DOHH2 (cell line): ENCODE results near the gene ITLN2.
A peak's percentile ranks its signal among the peaks of the same experiment; 100 is the strongest.

ENCODE experiments used
- H3F3A ChIP-seq: fragments of 200-600 bp; sonication (generic), shearing (Covaris generic); 2 replicates; pipeline ENCODE4 v1.6.0; 2016; ENCODE audit warnings: antibody characterized with exemption, mild to moderate bottlenecking; ENCODE audit not compliant: control insufficient read depth, insufficient read depth
- H3K27ac ChIP-seq: fragments of 200-600 bp; sonication (generic); 2 replicates; pipeline ENCODE4 v1.5.1; 2014; ENCODE audit warnings: low read depth, mild to moderate bottlenecking, low read length, moderate library complexity
- H3K27me3 ChIP-seq: fragments of 200-600 bp; sonication (generic); 2 replicates; pipeline ENCODE4 v1.6.1; 2014; ENCODE audit warnings: mild to moderate bottlenecking, low read length, mixed read lengths; ENCODE audit not compliant: control insufficient read depth
- H3K36me3 ChIP-seq: fragments of 200-600 bp; sonication (generic); 2 replicates; pipeline ENCODE4 v1.6.1; 2014; ENCODE audit warnings: mild to moderate bottlenecking, low read length, moderate library complexity, mixed read lengths; ENCODE audit not compliant: control insufficient read depth
- H3K4me1 ChIP-seq: fragments of 200-600 bp; sonication (generic); 2 replicates; pipeline ENCODE4 v1.6.1; 2014; ENCODE audit warnings: mild to moderate bottlenecking, low read length, mixed read lengths; ENCODE audit not compliant: control insufficient read depth
- H3K4me2 ChIP-seq: fragments of 200-600 bp; sonication (generic); 2 replicates; pipeline ENCODE4 v1.6.0; 2014; ENCODE audit warnings: mild to moderate bottlenecking, low read length, moderate library complexity
- H3K4me3 ChIP-seq: fragments of 200-600 bp; sonication (generic); 2 replicates; pipeline ENCODE4 v1.5.1; 2014; ENCODE audit warnings: mild to moderate bottlenecking, low read length, mixed read lengths
- H3K79me2 ChIP-seq: fragments of 200-600 bp; sonication (generic); 2 replicates; pipeline ENCODE4 v1.6.1; 2014; ENCODE audit warnings: mild to moderate bottlenecking, low read length, mixed read lengths; ENCODE audit not compliant: control insufficient read depth
- H3K9me2 ChIP-seq: fragments of 200-600 bp; sonication (generic); replicated peaks from 2 replicates; pipeline ENCODE4 v1.6.1; 2014; ENCODE audit warnings: mild to moderate bottlenecking, low read length, mixed read lengths; ENCODE audit not compliant: control insufficient read depth
- H3K9me3 ChIP-seq: fragments of 200-600 bp; sonication (generic); 2 replicates; pipeline ENCODE4 v1.6.1; 2014; ENCODE audit warnings: antibody characterized with exemption, low read length, mixed read lengths; ENCODE audit not compliant: control insufficient read depth, insufficient read depth
- H4K20me1 ChIP-seq: fragments of 200-600 bp; sonication (generic); 2 replicates; pipeline ENCODE4 v1.6.0; 2014; ENCODE audit warnings: low read depth, mild to moderate bottlenecking, antibody characterized with exemption, low read length, moderate library complexity; ENCODE audit not compliant: control insufficient read depth, insufficient read depth
- CTCF ChIP-seq: fragments of 200-600 bp; sonication (generic); IDR thresholded peaks from one replicate; pipeline ENCODE4 v1.5.1; 2014; ENCODE audit warnings: antibody characterized with exemption, mild to moderate bottlenecking, low read depth, low read length; ENCODE audit not compliant: poor library complexity, severe bottlenecking
- EZH2phosphoT487 ChIP-seq: fragments of 200-600 bp; sonication (generic); IDR thresholded peaks from 2 replicates; pipeline ENCODE4 v1.6.1; 2017; ENCODE audit warnings: borderline replicate concordance, mild to moderate bottlenecking, antibody characterized with exemption, low read length, moderate library complexity, mixed read lengths

Gene ITLN2

GRCh38 chr1:160954158-160955104 lies at the start of gene ITLN2:
ITLN2 (minus strand) TSS chr1:160954809; CDS start chr1:160954741, 68 bp downstream.
- Histone ChIP-seq H3F3A (no peaks in the 10 kb centered on the region), H4K20me1 (no peaks in the 10 kb centered on the region), H3K79me2 (no peaks in the 10 kb centered on the region), H3K9me2 (no peaks in the 10 kb centered on the region), H3K27me3 (peaks cover 10% of the 10 kb centered on the region), H3K4me2 (no peak within 1 kb of the TSS), H3K27ac (no peak within 1 kb of the TSS), H3K9me3 (no peaks in the 10 kb centered on the region), H3K4me1 (no peaks in the 10 kb centered on the region), H3K4me3 (no peak within 1 kb of the TSS), H3K36me3 (no peaks in the 10 kb centered on the region)
- TF ChIP-seq EZH2phosphoT487 (no peak), CTCF (peak; percentile 81)

- Histone ChIP-seq H3K4me3 (no peak overlapping the region), H3K4me1 (no peaks in the 10 kb centered on the region), H3K4me2 (no peak overlapping the region), H3F3A (no peaks in the 10 kb centered on the region), H4K20me1 (no peaks in the 10 kb centered on the region; the same call in 1 of the 2 replicates), H3K79me2 (no peaks in the 10 kb centered on the region), H3K36me3 (peaks cover 5% of the 10 kb centered on the region; the same call in 1 of the 2 replicates), H3K27ac (no peak overlapping the region), H3K9me2 (no peaks in the 10 kb centered on the region), H3K27me3 (no peaks in the 10 kb centered on the region), H3K9me3 (no peaks in the 10 kb centered on the region)
- TF ChIP-seq EZH2phosphoT487 (no peak), CTCF (no peak)
These were observed 46.9 kb upstream of the ITLN2 start for GRCh38 chr1:161001525-161001924.

- no peaks in the 10 kb centered on the region for H3K4me1 ChIP-seq
- H3K4me3 ChIP-seq = no peak overlapping the region
- no peak for TF ChIP-seq EZH2phosphoT487
- no peak for TF ChIP-seq CTCF
- no peak overlapping the region for H3K27ac ChIP-seq
- peaks cover 5% of the 10 kb centered on the region; the same call in 1 of the 2 replicates for H3K36me3 ChIP-seq
- no peaks in the 10 kb centered on the region; the same call in 1 of the 2 replicates for H4K20me1 ChIP-seq
- H3K4me2 ChIP-seq = no peak overlapping the region
- H3F3A ChIP-seq = no peaks in the 10 kb centered on the region
- H3K79me2 ChIP-seq = no peaks in the 10 kb centered on the region
- no peaks in the 10 kb centered on the region for H3K9me3 ChIP-seq
- H3K27me3 ChIP-seq = no peaks in the 10 kb centered on the region
- no peaks in the 10 kb centered on the region for H3K9me2 ChIP-seq
These were observed 46.3 kb upstream of the ITLN2 start for GRCh38 chr1:161000736-161001480.
